NT2/D1 (cell line): ENCODE results near the gene MYO1F.

Experiments used
- SUZ12 ChIP-seq: IDR thresholded peaks from 2 replicates; pipeline ENCODE4 v1.6.1; 2011; ENCODE audit not compliant: insufficient read length, insufficient read depth; ENCODE audit errors: extremely low read depth
- YY1 ChIP-seq: IDR thresholded peaks from 2 replicates; pipeline ENCODE4 v1.6.1; 2011; ENCODE audit not compliant: insufficient read length, insufficient read depth
- ZNF274 ChIP-seq: IDR thresholded peaks from 2 replicates; pipeline ENCODE4 v1.6.1; 2011; ENCODE audit warnings: mild to moderate bottlenecking, low read depth, low read length

GRCh38 chr19:8487137-8487851 is 89.9 kb downstream of the MYO1F start:
- no peak for TF ChIP-seq YY1
- TF ChIP-seq ZNF274, result no peak
- no peak for TF ChIP-seq SUZ12
